Activated B cell treated with CpG ODN at 0.5 μM for 24 hours (primary cell): ENCODE measurements around the gene PTPA. TPM values are rescaled to one million over a fixed set of nuclear protein-coding genes. Genes with fewer than 3 reads are reported as not detected.

Experiments
- ATAC-seq: fragments of 200-7000 bp; cut with Tn5 transposase; one replicate; pipeline ENCODE4 v1.10.0; 2021; ENCODE audit warnings: low read depth, mild to moderate bottlenecking, moderate library complexity
- CTCF ChIA-PET: fragments of 350-600 bp; sonication (Branson Sonifier 250); formaldehyde crosslinking; loops from one replicate; lab custom pipeline; 2021; ENCODE audit warnings: antibody characterized with exemption; lab: Charles Lee
- POLR2A ChIA-PET: fragments of 350-600 bp; sonication (Branson Sonifier 250); formaldehyde crosslinking; loops from one replicate; lab custom pipeline; 2021; ENCODE audit warnings: antibody characterized with exemption; lab: Charles Lee
- DNase-seq: peaks from one replicate; pipeline ENCODE4 v3.0.0; 2022
- H3K27ac Mint-ChIP-seq: one replicate; pipeline ENCODE4 v1.8.0; 2020; ENCODE audit warnings: mixed read lengths
- H3K27me3 Mint-ChIP-seq: one replicate; pipeline ENCODE4 v1.8.0; 2021; ENCODE audit warnings: mixed read lengths
- H3K36me3 Mint-ChIP-seq: one replicate; pipeline ENCODE4 v1.8.0; 2021; ENCODE audit warnings: low read depth, mixed read lengths
- H3K4me1 Mint-ChIP-seq: one replicate; pipeline ENCODE4 v1.8.0; 2021; ENCODE audit warnings: mixed read lengths
- H3K4me3 Mint-ChIP-seq: one replicate; pipeline ENCODE4 v1.8.0; 2020; ENCODE audit warnings: mild to moderate bottlenecking, mixed read lengths
- H3K9me3 Mint-ChIP-seq: one replicate; pipeline ENCODE4 v1.8.0; 2020; ENCODE audit warnings: mixed read lengths
- CTCF ChIP-seq: fragments of 200-600 bp; IDR thresholded peaks from one replicate; pipeline ENCODE4 v1.8.0; 2022; ENCODE audit warnings: antibody characterized with exemption, mild to moderate bottlenecking
- intact Hi-C: fragments of 100-400 bp; cut with micrococcal nuclease; formaldehyde crosslinking; loops from one replicate; pipeline ENCODE4 v1.15.1; 2024
- total RNA-seq: library from RNA; stranded (reverse); gene quantifications from 2 replicates; pipeline ENCODE4 v1.2.3, GENCODE V29; 2022

The PTPA gene
- total RNA-seq, 1 donor from 2014 or later: 67.2 TPM

- no peak for ATAC-seq
- Mint-ChIP-seq H3K4me1 (peaks cover 23% of the 10 kb centered on the region), H3K27me3 (no peaks in the 10 kb centered on the region), H3K4me3 (no peak overlapping the region), H3K9me3 (no peaks in the 10 kb centered on the region), H3K27ac (no peak overlapping the region), H3K36me3 (peaks cover 3% of the 10 kb centered on the region)
- CTCF ChIA-PET: no interaction called here
- no peak for TF ChIP-seq CTCF
- POLR2A ChIA-PET: no interaction called here
- no peak for DNase-seq
- intact Hi-C loops: no loop called here
Measured at GRCh38 chr9:129077236-129077635, 34.0 kb upstream of the PTPA start.

- H3K27ac Mint-ChIP-seq: no peak overlapping the region
- intact Hi-C loops: no loop called here
- no peak for DNase-seq
- peaks cover 29% of the 10 kb centered on the region for H3K4me1 Mint-ChIP-seq
- no peaks in the 10 kb centered on the region for H3K27me3 Mint-ChIP-seq
- ChIA-PET CTCF (no interaction called here), POLR2A (interaction anchor here (2.9 kb wide), 1 partner anchor 9 kb away, joined by 21 read pairs; no protein-coding TSS in a partner anchor)
- no peak for TF ChIP-seq CTCF
- no peaks in the 10 kb centered on the region for H3K9me3 Mint-ChIP-seq
- no peak for ATAC-seq
- H3K36me3 Mint-ChIP-seq: peaks cover 4% of the 10 kb centered on the region
- peak overlapping the region; percentile 38 for H3K4me3 Mint-ChIP-seq
Measured at GRCh38 chr9:129078691-129079503, 32.3 kb upstream of the PTPA start.

- no peaks in the 10 kb centered on the region for H3K9me3 Mint-ChIP-seq
- DNase-seq: no peak
- ChIA-PET CTCF (interaction anchor here (1.1 kb wide), 1 partner anchor 531 kb away, joined by 3 read pairs; no protein-coding TSS in a partner anchor), POLR2A (interaction anchor here (0.6 to 2.9 kb wide), 5 partner anchors 10 to 438 kb away, joined by 3 to 27 read pairs (median 12); partner anchors contain the start of genes CRAT, ENDOG and PTPA)
- no peaks in the 10 kb centered on the region for H3K27me3 Mint-ChIP-seq
- intact Hi-C loops: loop anchor here (2.0 kb wide), 1 partner anchor 951 kb away; no protein-coding TSS in a partner anchor
- peaks cover 5% of the 10 kb centered on the region for H3K36me3 Mint-ChIP-seq
- peak overlapping the region; percentile 87 for H3K4me3 Mint-ChIP-seq
- ATAC-seq: no peak
- peaks cover 29% of the 10 kb centered on the region for H3K4me1 Mint-ChIP-seq
- TF ChIP-seq CTCF: no peak
- H3K27ac Mint-ChIP-seq: no peak overlapping the region
Measured at GRCh38 chr9:129079829-129080228, 31.4 kb upstream of the PTPA start.

- intact Hi-C loops: loop anchor here (2.0 kb wide), 1 partner anchor 951 kb away; no protein-coding TSS in a partner anchor
- CTCF ChIA-PET: interaction anchor here (0.7 to 1.1 kb wide), 2 partner anchors 51 to 531 kb away, joined by 3 read pairs; no protein-coding TSS in a partner anchor
- ATAC-seq (no peak), DNase-seq (no peak)
- Mint-ChIP-seq H3K4me1 (peaks cover 29% of the 10 kb centered on the region), H3K27me3 (no peaks in the 10 kb centered on the region), H3K27ac (peak overlapping the region; percentile 76), H3K36me3 (peaks cover 8% of the 10 kb centered on the region), H3K9me3 (no peaks in the 10 kb centered on the region), H3K4me3 (peak overlapping the region; percentile 87)
- POLR2A ChIA-PET: interaction anchor here (0.6 to 2.9 kb wide), 10 partner anchors 11 to 1630 kb away, joined by 3 to 27 read pairs (median 7); partner anchors contain the start of genes CRAT, ENDOG, MIGA2 and PTPA
- TF ChIP-seq CTCF: no peak
Measured at GRCh38 chr9:129080298-129080600, 31.0 kb upstream of the PTPA start.
